ENCODE results near the gene LRRC58. TPM values are rescaled to one million over a fixed set of nuclear protein-coding genes. Genes with fewer than 3 reads are reported as not detected.
"Not testable (repeated sequence)": the region's sequence is repeated elsewhere in the genome, so short reads cannot be mapped to it uniquely, and the experiment has no call there.

The LRRC58 gene
- total and polyA plus RNA-seq, 2 of the 13 experiments (the other 11 are each of a cell fraction or from before 2014, with no cell fraction given), result 9.7 to 17.3 TPM

- Histone ChIP-seq H3K27ac (ENCODE audit: extremely low read length, insufficient read depth, low read length) (no peak overlapping the region), H3K36me3 (replicated peaks in 1 of 2; ENCODE audit: control insufficient read depth in 1 of 2, insufficient read depth in 2 of 2, low read length in 2 of 2) (no peaks in the 10 kb centered on the region), H3K9ac (ENCODE audit: insufficient read depth, low read depth, low read length) (no peak overlapping the region), H3K4me1 (ENCODE audit: insufficient read depth, low read length) (no peaks in the 10 kb centered on the region), H3K27me3 (ENCODE audit: control insufficient read depth in 1 of 2, insufficient read depth in 2 of 2, low read length in 2 of 2) (peaks cover 0 to 1% of the 10 kb centered on the region in 2 experiments; a peak in 1 of 5 replicates), H3K9me3 (ENCODE audit: low read length) (no peaks in the 10 kb centered on the region), H3K4me3 (replicated peaks in 1 of 3; ENCODE audit: insufficient read depth in 1 of 3, low read depth in 2 of 3, low read length in 3 of 3) (no peak overlapping the region), H3K79me2 (ENCODE audit: insufficient read depth, low read length) (no peaks in the 10 kb centered on the region), H3K4me2 (ENCODE audit: low read depth, low read length) (no peak overlapping the region), H4K20me1 (ENCODE audit: insufficient read depth, low read length) (no peaks in the 10 kb centered on the region), H2AFZ (ENCODE audit: low read length) (no peak overlapping the region)
- ATAC-seq (no peak), DNase-seq (ENCODE audit: low spot score) (no peak), FAIRE-seq (no peak)
- no TSS peak for BruUV-seq (replicated peaks)
- ChIA-PET CTCF (ENCODE audit: low intra/inter-chr PET ratio, low total read pairs) (no interaction called here), POLR2A (no interaction called here)
- in situ Hi-C loops (cut with HindIII; ENCODE audit: extremely low pct_ligation_motif_present, low pct_unique_long_range_greater_than_20kb) (no loop called here), intact Hi-C loops (cut with micrococcal nuclease; ENCODE audit: unreplicated experiment) (no loop called here)
- TF ChIP-seq ZHX1 (CRISPR knock-in tag; IDR thresholded peaks at IDR 0.05; ENCODE audit: low read depth), result no peak
- no peak for TF ChIP-seq MTF1 (CRISPR knock-in tag; IDR thresholded peaks at IDR 0.05)
- no peak for TF ChIP-seq ZNF770 (CRISPR knock-in tag; IDR thresholded peaks at IDR 0.05)
- no peak for TF ChIP-seq KMT2B (CRISPR knock-in tag; IDR thresholded peaks at IDR 0.05)
- no peak for TF ChIP-seq NBN (conservative IDR thresholded peaks at IDR 0.05)
- no peak for TF ChIP-seq RORA (CRISPR knock-in tag; IDR thresholded peaks at IDR 0.05)
These were observed 50.2 kb downstream of the LRRC58 start for GRCh38 chr3:120298996-120299395.

GRCh38 chr3:120291552-120291951 lies 57.6 kb downstream of the LRRC58 start:
- FAIRE-seq; H3K4me3 ChIP-seq (replicated peaks in 1 of 3; ENCODE audit: insufficient read depth in 1 of 3, low read depth in 2 of 3, low read length in 3 of 3); H4K20me1 ChIP-seq (ENCODE audit: insufficient read depth, low read length); H2AFZ ChIP-seq (ENCODE audit: low read length); ATAC-seq; H3K27ac ChIP-seq (ENCODE audit: extremely low read length, insufficient read depth, low read length); POLR2A ChIA-PET; CTCF ChIA-PET (ENCODE audit: low intra/inter-chr PET ratio, low total read pairs); BruUV-seq (replicated peaks); H3K9me3 ChIP-seq (ENCODE audit: low read length); H3K4me1 ChIP-seq (ENCODE audit: insufficient read depth, low read length); in situ Hi-C loops (cut with HindIII; ENCODE audit: extremely low pct_ligation_motif_present, low pct_unique_long_range_greater_than_20kb); H3K36me3 ChIP-seq (replicated peaks in 1 of 2; ENCODE audit: control insufficient read depth in 1 of 2, insufficient read depth in 2 of 2, low read length in 2 of 2); H3K4me2 ChIP-seq (ENCODE audit: low read depth, low read length); DNase-seq (ENCODE audit: low spot score); H3K9ac ChIP-seq (ENCODE audit: insufficient read depth, low read depth, low read length); H3K79me2 ChIP-seq (ENCODE audit: insufficient read depth, low read length); intact Hi-C loops (cut with micrococcal nuclease; ENCODE audit: unreplicated experiment): not testable (repeated sequence)
- peaks cover 1 to 16% of the 10 kb centered on the region in 2 experiments; a peak in 1 of 5 replicates for H3K27me3 ChIP-seq (ENCODE audit: control insufficient read depth in 1 of 2, insufficient read depth in 2 of 2, low read length in 2 of 2)
- 18% methylated on average over 2 of the region's 2 CpGs for WGBS (ENCODE audit: low lambda C conversion rate)

All from HepG2 (cell line).